ENCODE data around the gene STK24.

The STK24 gene

DNA sequence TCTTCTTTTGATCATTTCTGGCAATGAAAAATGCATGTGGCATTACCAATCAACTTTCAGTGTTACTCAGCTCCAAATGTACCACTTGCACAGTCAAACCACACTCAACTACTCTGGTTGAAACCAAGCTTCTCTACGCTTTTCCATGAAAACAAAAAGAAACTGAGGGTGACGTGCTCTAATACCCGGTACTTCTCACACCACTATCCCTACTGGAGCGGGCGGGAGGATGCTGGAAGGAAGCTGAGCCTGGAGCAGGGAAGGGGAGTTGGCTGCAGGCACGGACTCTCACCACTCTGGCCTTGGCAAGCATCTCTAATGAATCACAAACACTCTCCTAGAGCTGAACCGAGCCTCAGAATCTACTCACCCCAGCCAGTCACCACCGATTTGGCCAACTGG is 48.2 kb downstream of the STK24 start:
- no peak for DNase-seq

DNA sequence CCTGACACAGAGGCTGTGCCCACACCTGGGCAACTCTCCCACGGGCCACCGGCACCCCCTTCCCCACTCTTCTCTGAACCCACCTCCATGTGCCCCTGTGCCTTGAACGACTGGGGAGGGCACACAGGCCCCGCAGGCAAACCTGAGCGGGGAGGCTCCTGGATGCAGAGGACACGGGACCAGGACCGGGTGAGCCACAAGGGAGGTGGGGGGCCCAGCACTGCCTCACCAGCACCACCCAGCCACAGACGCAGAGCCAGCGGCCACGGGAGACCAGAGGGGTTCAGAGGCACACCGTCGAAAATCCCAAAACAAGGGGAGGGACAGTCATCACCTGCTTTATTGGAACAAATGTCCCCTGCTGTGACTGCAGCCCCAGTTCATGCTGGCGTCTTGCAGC is 49.4 kb downstream of the STK24 start:
- DNase-seq, result no peak

DNA sequence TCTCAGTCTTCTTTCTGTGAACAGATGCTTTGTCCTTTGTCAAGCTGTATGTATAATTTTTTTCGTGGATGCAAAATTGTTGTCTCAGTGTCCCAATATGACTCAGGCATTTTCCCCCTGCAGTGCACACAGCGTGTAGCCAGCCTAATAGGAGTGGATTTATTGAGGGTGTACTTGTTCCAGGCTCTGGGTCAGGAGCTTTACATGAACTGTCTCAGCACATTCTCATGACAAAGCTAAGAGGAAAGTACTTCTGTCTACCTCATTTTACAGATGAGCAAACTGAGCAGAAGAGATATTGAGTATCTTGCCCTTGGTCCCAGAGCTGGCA is 50.8 kb downstream of the STK24 start:
- no peak for DNase-seq

DNA sequence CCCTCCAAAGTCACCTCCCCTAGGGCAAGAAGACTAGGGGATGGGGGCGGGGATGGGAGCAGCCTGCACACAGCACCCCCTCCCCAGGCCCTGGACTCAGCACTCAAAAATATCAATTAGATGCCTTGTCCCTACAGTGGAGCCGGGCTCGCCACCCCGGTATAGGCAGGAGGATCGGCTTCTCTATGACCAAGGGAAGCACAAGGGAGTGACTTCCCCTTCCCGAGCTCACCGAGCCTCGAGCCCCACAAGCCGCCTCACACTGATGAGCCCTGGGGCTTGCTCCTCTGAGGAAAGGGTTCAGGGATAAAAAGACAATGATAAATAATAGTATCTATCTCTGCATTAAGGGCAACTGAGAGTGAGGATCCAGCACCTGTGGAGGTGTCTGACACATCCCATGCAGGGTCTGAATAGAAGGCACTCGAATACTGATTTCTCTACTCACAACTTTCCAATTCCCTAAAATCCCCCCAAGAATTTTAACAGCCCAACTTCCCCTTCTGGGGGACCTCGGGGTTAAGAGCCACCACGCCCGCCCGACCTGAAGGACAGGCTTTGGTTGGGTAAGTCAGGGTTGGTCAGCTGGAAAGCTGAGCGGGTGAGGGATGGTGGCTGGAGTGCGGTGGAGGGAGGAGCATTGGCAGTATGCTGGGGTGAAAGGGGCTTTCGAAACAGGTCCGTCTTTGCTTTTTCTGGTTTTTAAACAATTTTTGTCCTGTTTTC is 51.3 kb downstream of the STK24 start:
- DNase-seq, result no peak

DNA sequence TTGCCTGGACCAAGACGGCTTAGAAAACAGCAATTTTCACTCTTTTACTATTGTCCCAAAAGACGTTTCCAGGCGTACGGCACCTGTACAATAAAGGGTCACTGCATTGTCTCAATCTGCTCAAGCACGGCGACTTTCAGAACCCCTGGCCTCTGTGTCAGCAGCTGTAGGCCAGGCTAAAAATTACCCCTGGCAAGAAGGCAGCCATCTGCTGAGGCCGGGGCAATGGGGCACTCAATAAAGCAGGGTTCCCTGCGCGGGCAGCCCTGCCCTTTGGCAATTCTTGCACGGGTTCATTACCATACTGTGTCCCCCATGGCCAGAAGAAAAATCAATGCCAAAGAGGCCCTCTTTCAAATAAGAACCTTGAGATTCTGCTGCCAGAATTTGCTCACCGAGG is 52.1 kb downstream of the STK24 start:
- DNase-seq, result no peak

DNA sequence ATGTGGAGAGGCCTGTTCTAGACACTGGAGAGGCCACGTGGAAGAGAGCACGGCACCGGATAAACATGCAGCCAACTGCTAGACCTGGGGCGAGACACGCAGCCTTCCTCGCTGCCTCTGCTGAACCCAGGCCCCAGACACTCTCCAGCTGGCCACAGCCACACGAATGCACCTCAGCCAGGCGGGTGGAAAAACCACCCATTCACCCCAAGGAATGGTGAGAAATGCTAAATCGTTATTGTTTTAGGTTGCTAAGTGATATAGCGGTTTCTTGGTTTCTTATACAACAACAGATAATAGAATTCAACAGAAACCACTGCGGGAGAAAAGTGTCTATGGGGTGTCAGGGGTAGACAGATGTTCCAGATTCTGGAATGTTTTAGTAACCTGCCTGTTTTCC is 52.5 kb downstream of the STK24 start:
- DNase-seq, result peak; percentile 37

DNA sequence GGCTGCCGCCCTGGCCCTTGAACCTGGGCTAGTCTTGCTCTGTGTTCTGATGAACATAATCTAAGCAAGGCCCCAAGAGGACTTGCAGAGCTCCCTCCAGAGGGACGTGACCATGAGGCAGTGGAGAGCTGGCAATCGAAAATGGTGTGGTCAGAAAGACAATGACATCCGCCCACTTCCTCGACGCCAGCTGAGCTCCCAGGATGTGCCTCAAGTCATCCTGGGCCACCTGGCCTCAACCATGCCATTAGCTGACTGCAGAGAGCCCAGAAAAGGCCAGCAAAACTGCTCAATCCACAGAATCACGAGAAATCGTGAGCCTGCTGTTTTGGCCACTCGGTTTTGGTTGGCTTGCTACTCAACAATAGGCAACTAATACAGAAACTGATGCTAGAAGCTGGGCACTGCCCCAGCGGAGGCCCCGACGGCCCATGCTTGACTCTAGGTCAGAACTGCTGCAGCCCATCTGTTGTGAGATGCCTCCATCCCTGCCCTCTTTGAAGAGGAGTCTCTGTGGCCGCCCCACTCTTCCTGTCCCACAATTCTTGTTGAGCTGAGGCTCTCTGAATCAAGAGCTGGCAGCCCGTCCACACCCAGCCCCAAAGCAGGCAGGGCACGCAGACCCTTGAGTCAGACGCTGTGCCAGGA is 53.3 kb downstream of the STK24 start:
- peak; percentile 59 for DNase-seq

DNA sequence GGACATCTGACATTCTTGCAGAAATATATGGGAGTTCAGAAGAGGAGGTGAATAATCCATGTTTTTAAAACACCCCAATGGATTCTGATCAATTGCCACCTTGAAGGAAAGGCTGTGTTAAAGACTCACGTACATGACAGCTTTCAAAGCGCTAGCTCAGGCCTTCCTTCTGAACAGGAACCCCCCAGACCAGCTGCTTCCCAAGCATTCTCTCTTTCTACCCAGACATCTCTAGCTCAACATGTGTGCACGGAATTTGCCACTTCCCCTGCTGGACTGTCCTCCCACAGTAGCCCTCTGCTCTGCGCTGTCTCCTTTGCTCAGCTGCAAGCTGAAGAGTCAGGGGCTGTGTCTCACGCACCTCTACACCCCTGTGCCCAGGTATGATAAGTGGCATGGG is 54.5 kb downstream of the STK24 start:
- DNase-seq, result no peak

DNA sequence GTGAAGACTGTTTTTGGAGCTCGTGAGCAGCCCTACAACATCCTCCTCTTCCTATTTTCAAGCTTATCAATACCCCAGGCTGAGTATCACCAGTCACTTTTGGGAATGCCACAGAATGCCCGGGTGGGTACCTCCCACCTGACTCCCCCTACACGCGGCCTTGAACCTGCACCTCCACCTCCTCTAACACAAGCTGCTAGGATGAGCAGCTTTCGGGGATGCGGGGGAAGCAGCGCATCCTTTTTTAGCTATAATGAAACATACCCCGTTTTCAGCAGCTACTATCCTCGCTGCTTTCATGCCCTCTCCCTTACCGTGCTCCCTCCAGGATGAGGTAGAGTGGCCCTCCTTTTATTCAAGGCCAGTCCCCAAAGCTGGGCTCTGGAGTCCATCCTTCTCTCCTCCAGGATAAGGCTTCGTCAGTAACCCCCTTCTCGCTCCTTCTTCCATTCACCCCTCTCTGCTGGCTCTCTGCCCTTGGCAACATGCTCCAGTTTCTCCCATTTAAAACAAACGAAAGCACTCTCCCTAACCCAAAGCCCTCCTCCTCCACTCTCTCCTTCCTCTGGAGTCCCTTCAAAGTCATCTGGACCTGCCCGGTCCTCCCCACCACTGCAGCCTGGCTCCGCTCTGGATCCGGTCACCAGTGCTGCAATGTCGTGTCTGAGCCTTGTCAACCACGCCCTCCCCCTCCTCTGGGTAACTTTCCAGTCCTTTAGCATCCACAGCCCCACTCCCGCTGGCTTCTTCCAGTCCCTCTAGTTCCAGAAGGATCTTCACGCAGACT is 55.3 kb downstream of the STK24 start:
- DNase-seq, result no peak

DNA sequence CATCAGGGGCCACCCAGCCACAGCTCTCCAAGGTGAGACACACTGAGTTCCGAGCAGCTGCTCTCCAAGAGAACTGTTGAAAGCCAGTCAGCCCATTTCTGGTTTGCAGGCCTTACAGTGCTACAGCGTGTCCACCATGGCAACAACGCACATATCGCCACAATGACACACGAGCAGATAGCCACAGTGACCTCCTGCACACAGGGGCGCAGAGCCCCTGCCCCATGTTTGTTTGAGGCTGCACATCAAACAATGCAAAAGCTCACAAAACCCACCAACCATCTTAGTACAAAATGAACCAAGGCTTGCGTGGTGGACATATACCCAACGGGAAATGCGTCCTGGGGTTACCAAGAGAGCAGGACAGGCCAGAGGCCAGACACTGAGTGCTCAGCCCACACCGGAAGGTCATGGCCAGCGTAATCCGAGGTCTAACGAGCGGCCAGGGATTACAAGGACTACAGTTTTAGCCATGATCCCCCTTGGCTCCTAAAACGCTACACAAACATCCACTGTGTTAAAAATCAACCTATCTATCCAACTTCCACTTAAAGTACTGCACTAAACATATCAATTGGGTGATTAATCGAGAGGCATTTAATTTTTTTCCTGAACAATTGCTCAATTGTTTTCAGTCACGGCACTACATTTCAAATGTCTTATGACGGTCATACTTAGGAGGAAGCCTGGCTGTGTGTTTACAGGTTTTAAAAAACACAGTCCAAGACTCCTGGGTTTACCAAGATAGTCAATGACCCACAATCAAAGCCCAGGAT is 56.0 kb downstream of the STK24 start:
- DNase-seq, result no peak

DNA sequence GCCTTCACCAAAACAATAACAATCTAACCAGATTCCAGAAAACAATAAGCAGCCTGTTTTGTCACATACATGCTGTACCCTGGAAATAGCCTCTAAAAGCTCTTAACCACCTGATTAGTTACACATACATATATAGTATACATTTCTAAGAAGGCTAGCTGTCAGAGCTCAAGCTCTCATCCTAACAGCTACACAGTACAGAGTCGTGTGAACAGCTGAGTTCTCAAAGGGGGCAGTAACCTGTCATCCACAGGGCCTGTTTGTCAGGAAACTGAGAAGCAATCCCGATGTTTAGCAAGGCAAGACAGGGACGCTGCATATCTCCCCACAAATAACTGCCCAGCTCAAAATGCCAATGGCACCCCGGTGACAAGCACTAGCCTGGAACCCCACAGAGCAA is 56.9 kb downstream of the STK24 start:
- DNase-seq, result no peak

DNA sequence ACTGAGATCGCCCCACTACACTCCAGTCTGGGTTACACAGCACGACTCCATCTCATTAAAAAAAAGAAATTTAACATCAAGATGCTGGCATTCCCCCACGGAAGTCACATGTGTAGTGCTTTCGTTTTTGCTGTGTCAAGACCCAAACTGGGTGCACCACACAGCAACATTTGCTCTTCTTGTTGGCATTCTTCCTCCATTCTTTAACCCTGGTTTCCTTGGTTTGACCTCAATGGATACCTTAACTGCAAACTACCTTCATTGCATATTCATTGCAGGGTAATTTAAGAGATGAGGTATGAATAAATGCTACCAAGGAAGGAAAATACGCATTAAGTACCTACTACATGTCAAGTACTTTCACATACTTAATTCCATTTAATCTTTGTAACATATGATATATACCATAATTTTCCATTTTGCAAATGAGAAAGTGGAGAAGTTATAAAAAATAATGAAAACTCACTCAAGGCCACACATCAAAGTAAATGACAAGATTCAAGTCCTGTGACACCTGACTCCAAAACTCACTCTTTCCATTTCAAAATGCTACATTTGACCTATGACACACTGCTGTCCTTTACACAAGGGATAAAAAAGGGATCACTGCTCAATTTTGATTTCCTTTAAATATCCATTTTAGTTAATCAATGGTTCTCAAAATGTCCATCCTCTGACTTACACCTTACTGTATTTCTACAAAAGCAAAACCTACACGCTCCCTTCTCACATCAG is 59.2 kb downstream of the STK24 start:
- no peak for DNase-seq

DNA sequence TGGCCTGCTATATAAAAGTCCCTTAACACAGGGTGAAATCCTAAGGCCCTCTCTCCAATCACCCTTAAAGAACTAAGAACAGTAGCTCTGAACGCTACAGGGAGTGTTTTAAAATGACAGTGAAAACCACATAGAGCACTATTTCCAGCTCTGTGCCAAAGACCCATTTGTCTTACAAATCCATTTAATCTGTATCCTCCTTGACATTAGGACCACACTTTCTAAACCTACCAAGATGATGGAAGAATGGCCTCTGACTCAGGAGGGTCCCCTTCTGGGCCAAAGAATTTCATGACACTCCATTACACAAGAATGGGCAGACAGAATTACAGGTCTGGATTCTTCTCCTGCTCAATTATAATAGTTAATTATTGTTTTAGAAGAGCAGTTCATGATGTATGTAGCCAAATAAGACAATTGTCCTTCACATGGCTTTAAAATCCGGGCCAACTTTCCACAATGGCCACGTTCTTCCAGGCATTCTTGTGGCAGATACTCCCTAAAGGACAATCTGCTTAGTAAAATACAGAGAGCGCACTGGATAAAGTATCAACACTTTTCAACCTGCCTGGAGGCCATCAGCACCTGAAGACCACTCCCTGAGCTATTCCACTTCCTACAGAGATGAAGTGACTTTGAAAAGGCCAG is 61.0 kb downstream of the STK24 start:
- no peak for DNase-seq

DNA sequence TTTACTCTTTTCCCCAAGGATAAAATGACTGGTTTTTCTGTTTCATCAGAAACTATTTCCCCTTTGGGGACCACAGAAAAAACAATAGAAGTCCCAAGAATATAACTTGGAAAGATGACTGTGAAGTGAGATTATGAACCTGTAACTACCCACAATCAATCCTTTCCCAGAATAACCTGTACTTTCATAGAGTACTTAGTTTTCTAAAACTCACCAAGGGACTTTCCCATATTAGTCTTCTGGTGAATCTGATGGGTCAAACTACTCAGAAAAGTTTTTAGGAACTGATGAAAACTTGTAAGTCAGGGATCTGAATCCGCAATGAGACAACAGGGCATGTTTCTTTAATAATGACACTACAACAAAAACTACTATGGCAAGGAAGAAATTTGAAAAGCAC is 62.6 kb downstream of the STK24 start:
- DNase-seq, result no peak

DNA sequence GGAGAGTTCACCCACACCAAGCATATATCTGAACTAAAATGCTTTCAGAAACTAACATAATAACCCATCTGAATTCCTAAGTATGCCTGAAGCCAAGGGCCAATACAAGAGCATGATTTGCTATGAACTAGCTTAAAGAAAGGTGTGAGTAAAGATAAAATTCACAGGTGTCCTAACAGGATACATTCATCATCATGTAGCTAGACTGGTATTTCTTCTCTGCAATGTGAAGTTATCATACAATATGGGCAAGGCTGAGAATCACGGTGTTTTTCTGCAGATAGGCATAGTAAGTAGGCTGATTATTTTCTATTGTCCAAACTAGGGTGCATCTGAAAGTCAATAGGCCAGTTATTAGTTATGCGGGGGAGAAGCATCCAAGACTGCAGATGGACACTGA is 63.1 kb downstream of the STK24 start:
- DNase-seq, result no peak

DNA sequence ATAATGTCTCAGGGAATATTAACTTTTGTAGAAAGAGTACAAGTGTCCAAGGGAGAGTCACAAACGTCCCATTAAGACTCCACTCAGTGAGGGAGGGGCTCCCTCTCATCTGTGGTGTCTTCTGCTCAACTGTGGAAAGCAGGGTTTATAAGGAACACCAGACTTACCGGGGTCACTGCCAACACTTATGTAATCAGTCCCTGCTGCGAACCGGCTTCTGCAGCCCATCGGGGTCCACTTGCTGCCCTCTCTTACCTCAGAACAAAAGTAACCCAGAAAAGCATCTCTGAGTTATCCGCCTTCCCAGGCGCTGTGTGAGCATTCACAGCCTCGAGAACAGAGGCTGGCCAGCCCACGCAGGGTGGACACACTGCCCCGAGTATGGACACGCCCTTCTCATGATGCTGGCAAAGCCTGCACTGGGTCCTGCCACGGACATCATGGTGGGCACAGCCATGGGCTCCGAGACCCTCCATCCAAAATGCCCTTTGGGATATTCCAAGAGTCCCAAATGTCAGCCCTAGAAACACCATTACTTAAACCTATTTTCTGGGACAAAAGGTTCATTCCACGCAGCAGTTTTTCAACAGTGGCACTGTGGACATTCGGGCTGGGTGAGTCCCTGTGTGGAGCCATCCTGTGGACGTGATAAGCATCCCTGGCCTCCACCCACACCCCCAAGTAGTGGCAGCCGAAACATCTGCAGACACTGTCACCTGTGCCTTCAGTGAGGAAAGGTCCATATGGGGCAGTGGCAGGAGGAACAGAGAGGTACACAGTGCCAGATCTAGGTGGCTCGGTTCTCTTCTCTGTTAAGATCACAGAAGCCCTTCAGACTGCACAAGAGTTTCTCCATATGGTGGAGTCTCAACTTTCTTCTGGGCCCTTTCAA is 63.9 kb downstream of the STK24 start:
- DNase-seq, result no peak

DNA sequence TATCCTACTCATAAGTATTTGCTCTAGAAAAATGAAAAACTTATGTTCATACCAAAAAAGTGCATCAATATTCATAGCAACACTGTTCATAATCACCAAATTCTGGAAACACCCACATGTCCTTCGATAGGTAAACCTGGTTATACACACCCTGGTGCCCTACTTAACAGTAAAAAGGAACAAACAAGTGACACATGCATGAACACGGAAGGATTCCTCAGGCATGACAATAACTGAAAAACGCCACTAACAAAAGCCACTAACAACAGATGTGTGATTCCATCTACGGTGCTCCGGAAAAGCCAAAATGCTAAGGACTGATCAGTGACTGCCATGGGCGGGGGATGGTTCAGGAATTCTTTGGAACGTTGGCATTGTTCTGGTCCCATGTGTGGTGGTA is 65.5 kb downstream of the STK24 start:
- DNase-seq, result no peak

DNA sequence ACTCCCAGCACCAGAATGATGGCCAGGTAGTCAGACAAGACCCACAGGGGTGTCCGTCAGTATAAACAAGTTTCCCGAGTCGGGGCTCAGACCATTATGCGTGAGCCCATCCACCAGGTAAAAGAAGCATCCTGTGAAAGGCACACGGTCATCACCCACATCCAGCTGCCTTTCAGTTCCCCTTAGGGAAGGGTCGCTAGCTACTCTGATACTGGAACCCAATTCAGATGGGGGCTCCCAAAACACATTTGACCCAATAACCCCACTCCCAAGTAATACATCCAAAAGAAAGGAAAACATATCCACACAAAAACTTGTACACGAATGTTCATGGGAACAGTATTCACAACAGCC is 66.8 kb downstream of the STK24 start:
- no peak for DNase-seq

DNA sequence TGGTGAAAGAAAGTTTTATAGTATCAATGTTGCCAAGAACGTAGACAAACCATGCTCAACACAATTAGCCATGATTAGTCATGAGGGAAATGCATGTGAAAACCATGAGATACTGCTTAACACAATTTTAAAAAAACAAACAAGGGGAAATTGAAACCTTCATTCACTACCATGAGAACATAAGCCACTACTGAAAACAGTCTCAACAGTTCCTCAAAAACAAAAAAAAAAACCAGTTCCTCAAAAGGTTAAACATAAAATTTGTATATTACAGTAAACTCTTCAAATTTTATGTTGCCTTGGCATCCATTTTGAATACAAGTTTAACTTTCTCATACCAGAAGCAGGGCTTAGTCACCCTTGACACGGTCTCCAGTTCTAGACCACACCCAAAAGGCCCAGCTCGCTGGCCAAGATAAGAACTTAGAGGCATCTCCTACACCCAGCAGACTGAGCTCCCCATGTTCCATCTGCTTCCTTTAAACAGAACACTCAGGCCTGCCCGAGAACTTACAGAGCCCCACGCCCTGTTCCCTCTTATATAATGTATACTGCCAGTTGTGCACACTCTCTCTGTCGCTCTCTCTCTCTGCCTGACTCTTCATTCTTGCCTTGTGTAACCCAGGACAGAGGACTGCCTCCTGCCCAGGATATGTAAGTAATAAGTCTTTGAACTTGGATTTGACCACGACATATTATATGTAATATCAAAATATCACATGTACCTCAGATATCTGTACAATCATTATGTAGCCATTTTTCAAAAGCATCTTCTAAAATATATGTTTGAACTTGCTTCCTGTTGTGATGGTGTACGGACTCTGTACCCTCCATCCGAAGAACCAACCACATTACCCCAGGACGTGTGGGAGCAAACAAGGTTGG is 67.4 kb downstream of the STK24 start:
- DNase-seq, result no peak

DNA sequence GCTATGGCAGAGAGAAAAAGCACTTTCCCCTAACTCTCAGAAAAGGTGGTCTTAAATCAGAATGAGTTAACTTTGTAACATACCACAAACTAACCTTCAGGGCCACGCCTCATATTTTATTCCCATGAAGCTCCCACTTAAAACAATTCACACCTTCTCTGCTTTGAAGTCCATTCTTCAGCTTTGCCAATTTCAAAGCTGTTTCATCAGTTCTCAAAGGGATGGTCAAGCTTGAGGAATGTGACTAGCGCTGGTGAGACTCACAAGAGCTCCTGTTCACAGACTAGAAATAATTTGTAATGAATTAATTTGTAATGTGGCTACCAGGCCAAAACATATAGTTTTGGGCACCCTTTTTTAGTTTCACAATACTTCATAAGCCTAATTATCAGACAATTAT is 68.2 kb downstream of the STK24 start:
- no peak for DNase-seq

All from DMS79 (cell line).